PC-9 (cell line): ENCODE results near the gene ZMIZ1. TPM values are rescaled to one million over a fixed set of nuclear protein-coding genes. Genes with fewer than 3 reads are reported as not detected.

Experiments
- BruUV-seq: library from RNA; stranded (reverse); fragments of 400-500 nt; replicated peaks from 2 replicates; lab custom pipeline; 2021; lab: Mats Ljungman, UMichigan
- CTCF ChIA-PET: fragments of 300-600 bp; sonication (Branson Sonifier 250); formaldehyde crosslinking; loops from one replicate; lab custom pipeline; 2022; ENCODE audit warnings: antibody characterized with exemption; lab: Charles Lee
- POLR2A ChIA-PET: fragments of 300-600 bp; sonication (Branson Sonifier 250); formaldehyde crosslinking; loops from one replicate; lab custom pipeline; 2022; ENCODE audit warnings: antibody characterized with exemption; ENCODE audit not compliant: unreplicated experiment; lab: Charles Lee
- DNase-seq, 2 experiments: peaks; one replicate each; pipeline versions ENCODE4 v3.0.0 to v3.0.0-alpha.2; 2015 to 2022; ENCODE audit warnings: mixed read lengths in 1 of 2
- H2AFZ ChIP-seq: fragments of 200-600 bp; sonication (generic); 2 replicates; pipeline ENCODE4 v1.8.1; 2017; ENCODE audit warnings: antibody characterized with exemption
- H3F3A ChIP-seq: fragments of 200-600 bp; sonication (generic); 2 replicates; pipeline ENCODE4 v1.8.1; 2017; ENCODE audit warnings: antibody characterized with exemption, mild to moderate bottlenecking, low read depth; ENCODE audit not compliant: insufficient read depth
- H3K27ac ChIP-seq: fragments of 200-600 bp; sonication (generic); 2 replicates; pipeline ENCODE4 v1.6.1; 2016; ENCODE audit warnings: mixed run types
- H3K27me3 ChIP-seq: fragments of 200-600 bp; sonication (generic); 2 replicates; pipeline ENCODE4 v1.6.1; 2016; ENCODE audit warnings: low read depth, mixed run types; ENCODE audit not compliant: insufficient read depth
- H3K36me3 ChIP-seq: fragments of 200-600 bp; sonication (generic); 2 replicates; pipeline ENCODE4 v1.6.1; 2016; ENCODE audit warnings: low read depth, mixed run types
- H3K4me1 ChIP-seq: fragments of 200-600 bp; sonication (generic); replicated peaks from 2 replicates; pipeline ENCODE4 v1.6.1; 2016; ENCODE audit warnings: mixed run types; ENCODE audit not compliant: insufficient read depth
- H3K4me2 ChIP-seq: fragments of 200-600 bp; sonication (generic); 2 replicates; pipeline ENCODE4 v1.6.1; 2017; ENCODE audit warnings: mixed run types
- H3K4me3 ChIP-seq: fragments of 200-600 bp; sonication (generic); 2 replicates; pipeline ENCODE4 v1.6.1; 2016; ENCODE audit warnings: mixed run types
- H3K79me2 ChIP-seq: fragments of 200-600 bp; sonication (generic); 2 replicates; pipeline ENCODE4 v1.6.1; 2017; ENCODE audit warnings: low read depth, mixed run types
- H3K9me2 ChIP-seq: fragments of 200-600 bp; sonication (generic); 2 replicates; pipeline ENCODE4 v1.8.1; 2017; ENCODE audit warnings: mild to moderate bottlenecking; ENCODE audit not compliant: insufficient read depth
- H3K9me3 ChIP-seq: fragments of 200-600 bp; sonication (generic); 2 replicates; pipeline ENCODE4 v1.8.1; 2016; ENCODE audit warnings: low read depth; ENCODE audit not compliant: insufficient read depth
- H4K20me1 ChIP-seq: fragments of 200-600 bp; sonication (generic); 2 replicates; pipeline ENCODE4 v1.8.1; 2017; ENCODE audit not compliant: insufficient read depth
- EZH2 ChIP-seq: fragments of 200-600 bp; sonication (generic); IDR thresholded peaks from 2 replicates; pipeline ENCODE4 v1.8.0; 2017; ENCODE audit warnings: antibody characterized with exemption, low read depth
- intact Hi-C: fragments of 100-400 bp; cut with micrococcal nuclease; formaldehyde crosslinking; loops from one replicate; pipeline ENCODE4 v1.10.0; 2022; ENCODE audit not compliant: unreplicated experiment
- total RNA-seq: library from RNA; stranded (reverse); gene quantifications from 2 replicates; pipeline ENCODE4 v1.2.3, GENCODE V29; 2021
- TF ChIP-seq, protein P1 (sequence below): fragments of 200-600 bp; sonication (generic); conservative IDR thresholded peaks from 2 replicates; pipeline ENCODE4 v1.6.1; 2017; ENCODE audit warnings: mixed run types, antibody characterized with exemption, mild to moderate bottlenecking, moderate library complexity

ZMIZ1 gene
- total RNA-seq, 1 experiment from 2014 or later = 47.6 TPM

GRCh38 chr10:79056361-79056735, 12.4 kb upstream of the ZMIZ1 start:
- no peak for DNase-seq
- no peak overlapping the region for H2AFZ ChIP-seq
- intact Hi-C loops = no loop called here
- H3K9me3 ChIP-seq = no peaks in the 10 kb centered on the region
- H3K79me2 ChIP-seq = no peaks in the 10 kb centered on the region
- POLR2A ChIA-PET = no interaction called here
- no peaks in the 10 kb centered on the region for H3K27me3 ChIP-seq
- CTCF ChIA-PET = no interaction called here
- H3K4me2 ChIP-seq = no peak overlapping the region
- 0 out of 2 replicates have a peak, but pooled peaks cover 4% of the 10 kb centered on the region for H3F3A ChIP-seq
- no peaks in the 10 kb centered on the region for H3K9me2 ChIP-seq
- TF ChIP-seq EZH2 = no peak
- TF ChIP-seq, protein P1, sequence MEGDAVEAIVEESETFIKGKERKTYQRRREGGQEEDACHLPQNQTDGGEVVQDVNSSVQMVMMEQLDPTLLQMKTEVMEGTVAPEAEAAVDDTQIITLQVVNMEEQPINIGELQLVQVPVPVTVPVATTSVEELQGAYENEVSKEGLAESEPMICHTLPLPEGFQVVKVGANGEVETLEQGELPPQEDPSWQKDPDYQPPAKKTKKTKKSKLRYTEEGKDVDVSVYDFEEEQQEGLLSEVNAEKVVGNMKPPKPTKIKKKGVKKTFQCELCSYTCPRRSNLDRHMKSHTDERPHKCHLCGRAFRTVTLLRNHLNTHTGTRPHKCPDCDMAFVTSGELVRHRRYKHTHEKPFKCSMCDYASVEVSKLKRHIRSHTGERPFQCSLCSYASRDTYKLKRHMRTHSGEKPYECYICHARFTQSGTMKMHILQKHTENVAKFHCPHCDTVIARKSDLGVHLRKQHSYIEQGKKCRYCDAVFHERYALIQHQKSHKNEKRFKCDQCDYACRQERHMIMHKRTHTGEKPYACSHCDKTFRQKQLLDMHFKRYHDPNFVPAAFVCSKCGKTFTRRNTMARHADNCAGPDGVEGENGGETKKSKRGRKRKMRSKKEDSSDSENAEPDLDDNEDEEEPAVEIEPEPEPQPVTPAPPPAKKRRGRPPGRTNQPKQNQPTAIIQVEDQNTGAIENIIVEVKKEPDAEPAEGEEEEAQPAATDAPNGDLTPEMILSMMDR = no peak
- BruUV-seq = no TSS peak
- no peak overlapping the region for H3K27ac ChIP-seq
- H3K36me3 ChIP-seq = no peaks in the 10 kb centered on the region
- no peak overlapping the region for H3K4me3 ChIP-seq
- H4K20me1 ChIP-seq = no peaks in the 10 kb centered on the region
- no peaks in the 10 kb centered on the region for H3K4me1 ChIP-seq

DNA sequence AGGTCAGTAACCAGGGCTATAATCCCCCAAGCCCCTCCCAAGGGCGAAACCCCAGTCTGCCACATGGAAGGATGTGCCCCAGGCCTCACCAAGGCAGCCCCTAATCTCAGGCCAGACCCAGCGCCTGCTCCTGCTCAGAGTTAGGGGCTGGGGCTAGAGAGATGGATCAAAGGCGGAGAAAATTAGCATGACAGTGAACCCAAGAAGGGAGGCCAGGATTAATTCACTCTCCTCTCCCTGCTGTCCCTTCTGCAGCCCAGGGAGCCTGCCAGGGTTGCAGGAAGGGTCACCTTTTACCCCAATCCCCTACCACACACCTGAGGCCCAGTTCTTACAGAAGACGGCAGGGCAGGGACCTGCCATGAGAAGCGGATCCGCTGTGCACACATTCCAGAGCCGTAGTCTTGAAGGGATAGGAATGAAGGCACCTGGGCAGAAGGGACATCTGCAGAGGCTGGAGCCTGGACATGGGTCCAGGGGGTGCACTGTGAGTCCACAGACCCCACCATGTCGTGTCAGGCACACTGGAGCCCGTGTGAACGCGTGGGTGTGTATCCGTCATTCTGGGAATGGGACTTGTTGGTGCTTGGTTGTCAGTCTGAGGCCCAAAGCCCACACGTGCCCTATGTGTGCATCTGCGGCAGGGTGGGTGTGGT, 11.9 kb upstream of the ZMIZ1 start:
- Histone ChIP-seq H2AFZ (no peak overlapping the region), H3K79me2 (no peaks in the 10 kb centered on the region), H3K9me2 (no peaks in the 10 kb centered on the region), H3K4me1 (no peaks in the 10 kb centered on the region), H3K9me3 (no peaks in the 10 kb centered on the region), H3F3A (0 out of 2 replicates have a peak, but pooled peaks cover 4% of the 10 kb centered on the region), H3K27ac (no peak overlapping the region), H3K27me3 (no peaks in the 10 kb centered on the region), H3K4me3 (no peak overlapping the region), H3K4me2 (no peak overlapping the region), H3K36me3 (no peaks in the 10 kb centered on the region), H4K20me1 (no peaks in the 10 kb centered on the region)
- intact Hi-C loops = no loop called here
- no peak for TF ChIP-seq EZH2
- TF ChIP-seq, protein P1 = no peak
- no TSS peak for BruUV-seq
- ChIA-PET POLR2A (no interaction called here), CTCF (no interaction called here)
- DNase-seq = no peak

- H3K9me3 ChIP-seq = no peaks in the 10 kb centered on the region
- no peak overlapping the region for H3K4me2 ChIP-seq
- DNase-seq = no peak
- H4K20me1 ChIP-seq = no peaks in the 10 kb centered on the region
- H3F3A ChIP-seq = 0 out of 2 replicates have a peak, but pooled peaks cover 4% of the 10 kb centered on the region
- ChIA-PET POLR2A (no interaction called here), CTCF (interaction anchor here (0.6 kb wide), 1 partner anchor 211 kb away, joined by 3 read pairs; no protein-coding TSS in a partner anchor)
- H2AFZ ChIP-seq = no peak overlapping the region
- no peak overlapping the region for H3K4me3 ChIP-seq
- H3K36me3 ChIP-seq = no peaks in the 10 kb centered on the region
- H3K27me3 ChIP-seq = no peaks in the 10 kb centered on the region
- intact Hi-C loops = no loop called here
- TF ChIP-seq EZH2 = no peak
- TF ChIP-seq, protein P1 = no peak
- H3K27ac ChIP-seq = no peak overlapping the region
- BruUV-seq = no TSS peak
- no peaks in the 10 kb centered on the region for H3K4me1 ChIP-seq
- H3K79me2 ChIP-seq = no peaks in the 10 kb centered on the region
- no peaks in the 10 kb centered on the region for H3K9me2 ChIP-seq
These were observed 11.1 kb upstream of the ZMIZ1 start for GRCh38 chr10:79057481-79058275.
